Measurements from ENCODE around the gene THAP12.

DNA sequence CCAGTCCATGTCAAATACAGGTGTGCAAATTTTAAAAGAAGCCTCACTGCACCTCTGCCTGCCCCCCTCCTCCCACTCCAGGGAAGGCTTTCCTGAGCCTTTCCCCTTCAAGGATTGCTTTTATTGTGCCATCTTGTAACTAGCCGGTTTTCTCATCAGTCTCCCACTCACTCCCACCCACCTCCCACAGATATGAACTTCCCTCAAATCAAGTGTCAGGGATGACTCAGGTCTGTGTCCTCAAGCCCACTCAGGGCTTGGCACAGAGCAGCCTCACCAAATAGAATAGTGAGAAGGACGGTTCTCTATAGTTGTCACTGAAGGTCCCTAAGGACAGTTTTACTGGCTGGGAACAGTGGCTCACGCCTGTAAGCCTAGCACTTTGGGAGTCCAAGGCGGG lies 43.0 kb downstream of the THAP12 start:
- TF ChIP-seq CTCF (conservative IDR thresholded peaks at IDR 0.05; ENCODE audit: low read length) (no peak), EZH2phosphoT487 (IDR thresholded peaks at IDR 0.05; ENCODE audit: borderline replicate concordance) (no peak)
